HepG2 (cell line): ENCODE results near the gene IQCN. TPM values are rescaled to one million over a fixed set of nuclear protein-coding genes. Genes with fewer than 3 reads are reported as not detected.

ENCODE experiments used
- AKAP8 ChIP-seq: sonication (generic); formaldehyde crosslinking; IDR thresholded peaks from 2 replicates; pipeline ENCODE4 v1.5.1; 2020; ENCODE audit warnings: mild to moderate bottlenecking, missing genetic modification reagents
- CREM ChIP-seq, 2 experiments: sonication (generic) in 1 of 2; formaldehyde crosslinking in 1 of 2; IDR thresholded peaks; 2 replicates each; pipeline versions ENCODE4 v1.4.0 to v1.6.1; 2016 to 2020; ENCODE audit warnings: antibody characterized with exemption in 1 of 2, mild to moderate bottlenecking in 1 of 2, missing genetic modification reagents in 1 of 2
- EED ChIP-seq: sonication (generic); formaldehyde crosslinking; IDR thresholded peaks from 2 replicates; pipeline ENCODE4 v1.5.0; 2020; ENCODE audit warnings: mild to moderate bottlenecking, missing genetic modification reagents
- ERF ChIP-seq: IDR thresholded peaks from 2 replicates; pipeline ENCODE4 v1.6.1; 2018; ENCODE audit warnings: missing biosample characterization, missing genetic modification reagents
- ETV6 ChIP-seq: sonication (generic); formaldehyde crosslinking; conservative IDR thresholded peaks from 2 replicates; pipeline ENCODE4 v1.4.0; 2020; ENCODE audit warnings: missing genetic modification reagents
- GABPA ChIP-seq, 2 experiments: IDR thresholded peaks; 2 replicates each; pipeline ENCODE4 v1.6.1; 2011 to 2016; ENCODE audit warnings: low read depth in 2 of 2, low read length in 1 of 2, missing biosample characterization in 1 of 2, missing genetic modification characterization in 1 of 2
- HCFC1 ChIP-seq: fragments of 150-350 bp; IDR thresholded peaks from 2 replicates; pipeline ENCODE4 v1.6.1; 2014; ENCODE audit warnings: low read depth, low read length
- MLLT10 ChIP-seq: sonication (generic); formaldehyde crosslinking; IDR thresholded peaks from 2 replicates; pipeline ENCODE4 v1.4.0; 2020; ENCODE audit warnings: missing genetic modification reagents
- NFYB ChIP-seq: sonication (generic); formaldehyde crosslinking; IDR thresholded peaks from 2 replicates; pipeline ENCODE4 v1.4.0; 2020; ENCODE audit warnings: missing genetic modification reagents
- PAWR ChIP-seq: sonication (generic); formaldehyde crosslinking; IDR thresholded peaks from 2 replicates; pipeline ENCODE4 v1.4.0; 2020; ENCODE audit warnings: missing genetic modification reagents, mild to moderate bottlenecking, borderline replicate concordance
- PHF8 ChIP-seq: sonication (generic); formaldehyde crosslinking; IDR thresholded peaks from 2 replicates; pipeline ENCODE4 v1.5.0; 2020; ENCODE audit warnings: missing genetic modification reagents
- POGZ ChIP-seq: sonication (generic); formaldehyde crosslinking; IDR thresholded peaks from 2 replicates; pipeline ENCODE4 v1.4.0; 2020; ENCODE audit warnings: mild to moderate bottlenecking, missing genetic modification reagents
- POLR2AphosphoS2 ChIP-seq: IDR thresholded peaks from 2 replicates; pipeline ENCODE4 v1.6.1; 2011; ENCODE audit warnings: low read depth, low read length, improper control_type of control experiment
- POLR2AphosphoS5 ChIP-seq: IDR thresholded peaks from 2 replicates; pipeline ENCODE4 v1.6.1; 2012; ENCODE audit warnings: low read depth, low read length
- RNF2 ChIP-seq: fragments of 450-650 bp; conservative IDR thresholded peaks from 2 replicates; pipeline ENCODE4 v1.6.1; 2016; ENCODE audit warnings: low read depth
- SRY ChIP-seq: sonication (generic); formaldehyde crosslinking; IDR thresholded peaks from 2 replicates; pipeline ENCODE4 v1.8.0; 2022; ENCODE audit warnings: mild to moderate bottlenecking, missing genetic modification reagents
- TOPORS ChIP-seq: sonication (generic); formaldehyde crosslinking; IDR thresholded peaks from 2 replicates; pipeline ENCODE4 v1.8.0; 2023; ENCODE audit warnings: mild to moderate bottlenecking, missing genetic modification reagents
- ZEB1 ChIP-seq: IDR thresholded peaks from 2 replicates; pipeline ENCODE4 v1.6.1; 2012; ENCODE audit warnings: mild to moderate bottlenecking, low read depth, inconsistent platforms; ENCODE audit not compliant: insufficient replicate concordance
- ZFY ChIP-seq: sonication (generic); formaldehyde crosslinking; IDR thresholded peaks from 2 replicates; pipeline ENCODE4 v1.4.0; 2020; ENCODE audit warnings: missing genetic modification reagents
- ZKSCAN8 ChIP-seq: IDR thresholded peaks from 2 replicates; pipeline ENCODE4 v1.6.1; 2016; ENCODE audit warnings: borderline replicate concordance, missing genetic modification reagents, missing compliant biosample characterization
- ZMAT3 ChIP-seq: sonication (generic); formaldehyde crosslinking; conservative IDR thresholded peaks from 2 replicates; pipeline ENCODE4 v1.7.0; 2021; ENCODE audit warnings: missing genetic modification reagents
- ZNF12 ChIP-seq: sonication (generic); formaldehyde crosslinking; IDR thresholded peaks from 2 replicates; pipeline ENCODE4 v1.5.0; 2020; ENCODE audit warnings: missing genetic modification reagents
- ZNF326 ChIP-seq: sonication (generic); formaldehyde crosslinking; IDR thresholded peaks from 2 replicates; pipeline ENCODE4 v1.4.0; 2020; ENCODE audit warnings: missing genetic modification reagents, borderline replicate concordance
- ZNF451 ChIP-seq: sonication (generic); formaldehyde crosslinking; IDR thresholded peaks from 2 replicates; pipeline ENCODE4 v1.5.0; 2020; ENCODE audit warnings: mild to moderate bottlenecking, missing genetic modification reagents
- ZSCAN30 ChIP-seq: sonication (generic); formaldehyde crosslinking; IDR thresholded peaks from 2 replicates; pipeline ENCODE4 v1.5.0; 2020; ENCODE audit warnings: mild to moderate bottlenecking, missing genetic modification reagents
- polyA plus RNA-seq, 8 experiments: library from polyadenylated mRNA; depleted of rRNA in 3 of 8; stranded (reverse) in 7 of 8; unstranded in 1 of 8; fragments of >200 nt; fragmentation: Illumina TruSeq in 4 of 8; extraction: Trizol in 4 of 8; gene quantifications; 2 replicates each; pipeline versions ENCODE4 v1.2.1 to v1.2.3, GENCODE V29; 2011 to 2016; ENCODE audit warnings: low read depth in 4 of 8, missing spikeins in 1 of 8, mixed read lengths in 1 of 8; ENCODE audit not compliant: insufficient read depth in 1 of 8
- total RNA-seq, 5 experiments: library from RNA; depleted of rRNA; stranded (reverse); fragments of >200 nt; fragmentation: Illumina TruSeq; extraction: Trizol; gene quantifications; 2 replicates each; pipeline ENCODE4 v1.2.3, GENCODE V29; 2016; ENCODE audit warnings: low read depth in 1 of 5
- TF ChIP-seq, protein P1 (sequence below): sonication (generic); formaldehyde crosslinking; IDR thresholded peaks from 2 replicates; pipeline ENCODE4 v1.8.0; 2022; ENCODE audit warnings: mild to moderate bottlenecking, missing genetic modification reagents, moderate library complexity
- TF ChIP-seq, protein P2 (sequence below): sonication (generic); formaldehyde crosslinking; IDR thresholded peaks from 2 replicates; pipeline ENCODE4 v1.5.1; 2020; ENCODE audit warnings: missing genetic modification reagents, mild to moderate bottlenecking, borderline replicate concordance
- TF ChIP-seq, protein P3 (sequence below): sonication (generic); formaldehyde crosslinking; IDR thresholded peaks from 2 replicates; pipeline ENCODE4 v1.5.0; 2020; ENCODE audit warnings: mild to moderate bottlenecking, missing genetic modification reagents

The IQCN gene
- total and polyA plus RNA-seq, 2 of the 13 experiments (the other 11 are each of a cell fraction or from before 2014, with no cell fraction given) = 0.04 to 0.18 TPM

DNA sequence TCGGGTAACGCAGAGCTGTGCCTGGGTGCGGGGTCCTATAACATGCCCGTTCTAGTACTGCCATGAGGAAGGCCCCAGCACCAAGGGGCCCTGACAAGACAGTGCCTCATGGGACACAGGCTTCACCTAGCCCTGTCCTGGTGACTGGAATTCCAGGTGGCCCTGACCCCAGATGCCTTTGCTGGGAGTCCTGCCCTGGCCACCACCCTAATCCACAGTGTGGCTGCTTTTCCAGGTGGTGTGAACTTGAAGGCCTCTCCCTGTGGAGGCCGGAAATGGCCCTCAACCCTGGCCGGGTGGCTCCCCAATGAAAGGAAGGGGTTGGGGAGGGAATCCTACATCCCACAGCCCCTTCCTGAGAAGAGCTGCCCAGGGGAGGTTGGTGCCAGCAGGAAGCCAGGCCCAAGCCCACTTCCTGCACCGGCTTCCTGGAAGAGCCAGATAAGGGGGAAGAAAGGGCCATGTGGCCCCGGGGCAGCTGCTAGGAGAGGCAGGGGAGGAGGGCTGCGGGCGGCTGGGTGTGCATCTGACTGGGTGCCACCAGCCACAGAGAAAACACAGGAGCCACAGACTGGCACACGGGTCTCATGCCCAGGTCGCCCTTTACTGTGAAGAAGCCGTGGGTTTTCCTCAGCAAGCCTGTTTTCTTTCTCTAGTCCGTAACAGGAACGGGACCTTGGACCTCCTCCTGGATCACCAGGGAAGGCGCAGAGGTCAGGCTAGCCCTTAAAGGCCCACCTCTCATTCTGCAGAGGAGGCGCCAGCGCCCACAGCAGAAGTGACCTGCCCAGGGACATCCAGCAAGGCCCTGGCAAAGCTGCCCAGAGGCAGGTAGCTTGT, 43.9 kb upstream of the IQCN start (continued):
- no peak for TF ChIP-seq SRY (CRISPR knock-in tag)
- no peak for TF ChIP-seq ZSCAN30 (CRISPR knock-in tag)
- TF ChIP-seq, protein P1, sequence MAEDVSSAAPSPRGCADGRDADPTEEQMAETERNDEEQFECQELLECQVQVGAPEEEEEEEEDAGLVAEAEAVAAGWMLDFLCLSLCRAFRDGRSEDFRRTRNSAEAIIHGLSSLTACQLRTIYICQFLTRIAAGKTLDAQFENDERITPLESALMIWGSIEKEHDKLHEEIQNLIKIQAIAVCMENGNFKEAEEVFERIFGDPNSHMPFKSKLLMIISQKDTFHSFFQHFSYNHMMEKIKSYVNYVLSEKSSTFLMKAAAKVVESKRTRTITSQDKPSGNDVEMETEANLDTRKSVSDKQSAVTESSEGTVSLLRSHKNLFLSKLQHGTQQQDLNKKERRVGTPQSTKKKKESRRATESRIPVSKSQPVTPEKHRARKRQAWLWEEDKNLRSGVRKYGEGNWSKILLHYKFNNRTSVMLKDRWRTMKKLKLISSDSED = no peak
- 0 out of 2 replicates have a peak, but pooled peaks have one; percentile 40 for TF ChIP-seq PHF8 (CRISPR knock-in tag)
- TF ChIP-seq POLR2AphosphoS5 = no peak
- TF ChIP-seq AKAP8 (CRISPR knock-in tag) = peak; percentile 24; the same call in 1 of the 2 replicates
- no peak for TF ChIP-seq POLR2AphosphoS2
- TF ChIP-seq ERF (CRISPR knock-in tag) = peak; percentile 59; the same call in 1 of the 2 replicates
- peak; percentile 26; the same call in 1 of the 2 replicates for TF ChIP-seq GABPA (IDR thresholded peaks at IDR 0.05; ENCODE audit: low read depth, low read length)
- TF ChIP-seq GABPA (CRISPR knock-in tag; IDR thresholded peaks at IDR 0.05; ENCODE audit: low read depth) = peak; percentile 82
- TF ChIP-seq ZNF451 (CRISPR knock-in tag) = no peak
- TF ChIP-seq TOPORS (CRISPR knock-in tag) = no peak
- TF ChIP-seq, protein P2, sequence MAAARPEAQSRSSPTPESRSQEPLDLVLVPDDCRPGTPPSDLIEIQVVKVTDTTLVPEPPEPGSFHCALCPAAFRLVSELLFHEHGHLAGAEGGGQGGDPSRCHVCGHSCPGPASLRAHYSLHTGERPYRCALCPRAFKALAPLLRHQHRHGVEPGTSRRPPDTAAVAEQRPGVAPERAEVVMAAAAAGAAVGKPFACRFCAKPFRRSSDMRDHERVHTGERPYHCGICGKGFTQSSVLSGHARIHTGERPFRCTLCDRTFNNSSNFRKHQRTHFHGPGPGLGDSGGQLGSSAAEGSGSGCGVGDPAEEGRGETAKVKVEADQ (CRISPR knock-in tag) = 0 out of 2 replicates have a peak, but pooled peaks have one; percentile 35
- TF ChIP-seq ZNF326 (CRISPR knock-in tag) = 0 out of 2 replicates have a peak, but pooled peaks have one; percentile 52
- TF ChIP-seq POGZ (CRISPR knock-in tag) = no peak
- TF ChIP-seq ZEB1 = peak; percentile 58
- peak; percentile 35; the same call in 1 of the 2 replicates for TF ChIP-seq ZKSCAN8 (CRISPR knock-in tag)
- no peak for TF ChIP-seq HCFC1
- no peak for TF ChIP-seq NFYB (CRISPR knock-in tag)
- TF ChIP-seq, protein P3, sequence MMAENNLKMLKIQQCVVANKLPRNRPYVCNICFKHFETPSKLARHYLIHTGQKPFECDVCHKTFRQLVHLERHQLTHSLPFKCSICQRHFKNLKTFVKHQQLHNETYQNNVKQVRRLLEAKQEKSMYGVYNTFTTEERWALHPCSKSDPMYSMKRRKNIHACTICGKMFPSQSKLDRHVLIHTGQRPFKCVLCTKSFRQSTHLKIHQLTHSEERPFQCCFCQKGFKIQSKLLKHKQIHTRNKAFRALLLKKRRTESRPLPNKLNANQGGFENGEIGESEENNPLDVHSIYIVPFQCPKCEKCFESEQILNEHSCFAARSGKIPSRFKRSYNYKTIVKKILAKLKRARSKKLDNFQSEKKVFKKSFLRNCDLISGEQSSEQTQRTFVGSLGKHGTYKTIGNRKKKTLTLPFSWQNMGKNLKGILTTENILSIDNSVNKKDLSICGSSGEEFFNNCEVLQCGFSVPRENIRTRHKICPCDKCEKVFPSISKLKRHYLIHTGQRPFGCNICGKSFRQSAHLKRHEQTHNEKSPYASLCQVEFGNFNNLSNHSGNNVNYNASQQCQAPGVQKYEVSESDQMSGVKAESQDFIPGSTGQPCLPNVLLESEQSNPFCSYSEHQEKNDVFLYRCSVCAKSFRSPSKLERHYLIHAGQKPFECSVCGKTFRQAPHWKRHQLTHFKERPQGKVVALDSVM = peak; percentile 90
- TF ChIP-seq ZMAT3 (CRISPR knock-in tag) = 0 out of 2 replicates have a peak, but pooled peaks have one; percentile 49
- TF ChIP-seq PAWR (CRISPR knock-in tag) = no peak
- no peak for TF ChIP-seq EED (CRISPR knock-in tag)
- TF ChIP-seq CREM (IDR thresholded peaks at IDR 0.05) = no peak
- no peak for TF ChIP-seq CREM (CRISPR knock-in tag; IDR thresholded peaks at IDR 0.05)
- TF ChIP-seq ETV6 = peak; percentile 86; the same call in 1 of the 2 replicates
- TF ChIP-seq ZFY = peak; percentile 72
- TF ChIP-seq RNF2 = no peak; the same call in 1 of the 2 replicates
- no peak for TF ChIP-seq ZNF12
- TF ChIP-seq MLLT10 = no peak
